HG03378 (cell line): ENCODE results near the gene GOLGA1.
"Not testable (repeated sequence)": the region's sequence is repeated elsewhere in the genome, so short reads cannot be mapped to it uniquely, and the experiment has no call there.

ENCODE experiments used
- ATAC-seq: cut with Tn5 transposase; IDR thresholded peaks from one replicate; pipeline ENCODE4 v1.9.1; 2021; ENCODE audit warnings: mild to moderate bottlenecking, moderate library complexity; ENCODE audit not compliant: unreplicated experiment

Gene GOLGA1

GRCh38 chr9:124838567-124839275 lies 102.2 kb downstream of the GOLGA1 start:
- not testable (repeated sequence) for ATAC-seq

GRCh38 chr9:124838132-124838531 lies 102.8 kb downstream of the GOLGA1 start:
- ATAC-seq = not testable (repeated sequence)

- ATAC-seq = no peak
These were observed 105.8 kb downstream of the GOLGA1 start for GRCh38 chr9:124835026-124835557.

- ATAC-seq = no peak
These were observed 106.3 kb downstream of the GOLGA1 start for GRCh38 chr9:124834591-124834990.

GRCh38 chr9:124831642-124832364 lies 109.1 kb downstream of the GOLGA1 start:
- no peak for ATAC-seq

- ATAC-seq = no peak
These were observed 110.3 kb downstream of the GOLGA1 start for GRCh38 chr9:124830593-124830992.

- ATAC-seq = no peak
These were observed 111.6 kb downstream of the GOLGA1 start for GRCh38 chr9:124829334-124829669.

GRCh38 chr9:124828489-124829333 lies 112.2 kb downstream of the GOLGA1 start:
- ATAC-seq = no peak
